ENCODE data around the gene PLOD2.

The PLOD2 gene

DNA sequence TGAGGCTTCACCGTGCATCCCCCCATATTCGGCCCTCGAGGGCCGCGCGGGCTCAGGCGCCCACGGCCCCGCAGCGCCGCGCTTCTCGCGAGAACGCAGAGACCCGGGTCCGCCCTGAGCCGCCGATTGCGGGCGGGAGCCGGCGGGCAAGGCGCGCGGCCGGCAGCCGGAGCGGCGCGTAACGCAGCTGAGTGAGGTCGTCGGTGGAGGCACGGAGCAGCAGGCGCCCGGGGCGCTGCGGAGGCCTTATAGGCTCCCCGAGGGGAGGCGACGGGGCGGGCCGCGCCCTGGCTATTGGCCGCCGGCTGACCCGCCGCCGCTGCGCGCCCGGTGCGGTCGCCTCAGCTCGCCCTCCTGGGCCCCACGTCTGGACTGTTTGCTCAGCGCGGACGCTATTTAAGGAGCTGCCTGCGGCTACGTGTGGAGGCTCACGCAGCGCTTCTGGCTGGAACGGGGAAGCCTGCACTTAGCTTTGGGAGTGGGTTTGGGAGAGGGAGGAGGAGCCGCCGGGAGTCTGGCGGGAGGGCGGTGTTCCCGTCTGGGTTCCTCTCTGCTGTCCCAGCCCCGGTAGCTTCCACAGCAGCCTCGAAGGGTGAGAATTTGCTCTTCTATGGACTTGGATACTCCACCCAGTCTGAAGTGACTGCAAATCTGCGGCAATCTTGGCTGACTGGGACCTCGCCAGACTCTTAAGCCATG lies at the start of gene PLOD2:
TSS of gene PLOD2 (minus strand) at position 221 of the 699 bp plus-strand sequence. CDS start at position 26, 195 bp downstream.
- peak within 1 kb of the TSS; percentile 84 for H3K4me3 ChIP-seq (ENCODE audit: low read depth, low read length)
- TF ChIP-seq, protein P1, sequence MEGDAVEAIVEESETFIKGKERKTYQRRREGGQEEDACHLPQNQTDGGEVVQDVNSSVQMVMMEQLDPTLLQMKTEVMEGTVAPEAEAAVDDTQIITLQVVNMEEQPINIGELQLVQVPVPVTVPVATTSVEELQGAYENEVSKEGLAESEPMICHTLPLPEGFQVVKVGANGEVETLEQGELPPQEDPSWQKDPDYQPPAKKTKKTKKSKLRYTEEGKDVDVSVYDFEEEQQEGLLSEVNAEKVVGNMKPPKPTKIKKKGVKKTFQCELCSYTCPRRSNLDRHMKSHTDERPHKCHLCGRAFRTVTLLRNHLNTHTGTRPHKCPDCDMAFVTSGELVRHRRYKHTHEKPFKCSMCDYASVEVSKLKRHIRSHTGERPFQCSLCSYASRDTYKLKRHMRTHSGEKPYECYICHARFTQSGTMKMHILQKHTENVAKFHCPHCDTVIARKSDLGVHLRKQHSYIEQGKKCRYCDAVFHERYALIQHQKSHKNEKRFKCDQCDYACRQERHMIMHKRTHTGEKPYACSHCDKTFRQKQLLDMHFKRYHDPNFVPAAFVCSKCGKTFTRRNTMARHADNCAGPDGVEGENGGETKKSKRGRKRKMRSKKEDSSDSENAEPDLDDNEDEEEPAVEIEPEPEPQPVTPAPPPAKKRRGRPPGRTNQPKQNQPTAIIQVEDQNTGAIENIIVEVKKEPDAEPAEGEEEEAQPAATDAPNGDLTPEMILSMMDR (conservative IDR thresholded peaks at IDR 0.05; ENCODE audit: low read depth, low read length): no peak

DNA sequence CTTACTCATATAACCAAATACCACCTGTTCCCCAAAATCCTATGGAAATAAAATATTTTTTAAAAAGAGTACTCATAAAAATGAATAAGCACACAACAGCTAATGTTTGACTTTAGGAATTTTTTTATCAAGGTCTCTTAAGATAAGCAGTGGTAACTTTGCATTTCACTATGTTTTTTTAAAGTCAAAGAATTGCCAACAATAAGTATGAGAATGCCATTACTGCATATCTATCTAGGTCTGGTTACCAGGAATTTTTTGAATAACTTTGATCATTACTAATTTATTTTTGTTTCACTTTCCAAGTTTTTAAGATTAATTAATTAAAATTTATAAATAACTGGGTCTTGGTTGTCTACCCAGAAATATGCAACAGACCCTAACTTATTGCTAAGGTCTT lies 48.4 kb upstream of the PLOD2 start:
- DNase-seq (ENCODE audit: low read depth): no peak
- TF ChIP-seq, protein P1 (conservative IDR thresholded peaks at IDR 0.05; ENCODE audit: low read depth, low read length): no peak
- H3K4me3 ChIP-seq (ENCODE audit: low read depth, low read length): no peak overlapping the region

More for the DNA sequence above, at the start of gene PLOD2:
- DNase-seq (ENCODE audit: low read depth): peak; percentile 94

DNA sequence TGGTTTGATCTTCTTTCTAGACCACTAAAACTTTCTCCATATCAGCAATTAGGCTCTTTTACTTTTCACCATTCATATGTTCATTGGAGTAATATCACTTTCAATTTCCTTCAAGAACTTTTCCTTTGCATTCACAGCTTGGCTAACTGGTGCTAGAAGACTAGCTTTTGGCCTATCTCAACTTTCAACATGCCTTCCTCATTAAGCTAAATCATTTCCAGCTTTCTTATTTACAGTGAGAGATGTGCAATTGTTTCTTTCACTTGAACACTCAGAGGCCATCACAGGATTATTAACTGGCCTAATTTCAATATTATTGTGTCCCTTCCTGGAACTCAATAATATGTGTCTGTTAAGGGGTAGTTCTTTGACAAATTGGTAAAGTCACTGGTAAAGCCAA lies 42.8 kb upstream of the PLOD2 start:
- no peak overlapping the region for H3K4me3 ChIP-seq (ENCODE audit: low read depth, low read length)
- no peak for DNase-seq (ENCODE audit: low read depth)
- TF ChIP-seq, protein P1 (conservative IDR thresholded peaks at IDR 0.05; ENCODE audit: low read depth, low read length): no peak

DNA sequence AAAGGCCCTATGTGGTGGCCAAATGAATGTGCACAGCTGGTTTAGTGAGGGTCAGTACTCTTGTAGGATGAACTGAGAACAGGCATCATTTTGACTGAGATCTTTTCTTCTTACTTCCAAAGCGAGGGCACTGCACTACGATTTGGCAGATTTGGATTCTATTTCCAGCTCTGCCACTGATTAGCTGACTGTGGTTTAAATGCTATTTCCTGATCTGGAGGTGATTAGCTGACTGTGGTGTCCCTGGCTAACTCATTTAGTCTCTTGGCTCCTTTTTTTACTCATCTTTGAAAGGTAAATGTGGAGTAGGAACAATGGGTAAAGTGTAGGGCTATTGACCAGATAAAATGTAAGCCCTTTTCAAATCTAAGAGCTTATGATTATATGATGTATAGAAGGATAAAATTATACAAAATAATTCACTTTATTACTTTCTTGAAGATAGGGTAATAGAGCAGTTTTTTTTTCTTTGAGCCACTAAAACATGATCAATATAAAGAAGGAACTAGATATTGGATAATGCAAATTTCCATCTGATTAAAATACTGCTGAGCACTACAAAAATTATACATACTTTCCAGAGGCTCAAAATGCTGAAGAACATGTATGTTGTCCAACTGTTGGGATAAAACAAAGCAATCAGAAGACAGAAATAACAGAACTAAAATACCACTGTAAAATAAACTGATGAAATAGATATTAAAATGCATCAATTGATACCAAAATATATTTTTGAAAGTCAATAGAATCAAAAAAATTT lies 39.7 kb upstream of the PLOD2 start:
- no peak for DNase-seq (ENCODE audit: low read depth)
- H3K4me3 ChIP-seq (ENCODE audit: low read depth, low read length): no peak overlapping the region
- TF ChIP-seq, protein P1 (conservative IDR thresholded peaks at IDR 0.05; ENCODE audit: low read depth, low read length): no peak

DNA sequence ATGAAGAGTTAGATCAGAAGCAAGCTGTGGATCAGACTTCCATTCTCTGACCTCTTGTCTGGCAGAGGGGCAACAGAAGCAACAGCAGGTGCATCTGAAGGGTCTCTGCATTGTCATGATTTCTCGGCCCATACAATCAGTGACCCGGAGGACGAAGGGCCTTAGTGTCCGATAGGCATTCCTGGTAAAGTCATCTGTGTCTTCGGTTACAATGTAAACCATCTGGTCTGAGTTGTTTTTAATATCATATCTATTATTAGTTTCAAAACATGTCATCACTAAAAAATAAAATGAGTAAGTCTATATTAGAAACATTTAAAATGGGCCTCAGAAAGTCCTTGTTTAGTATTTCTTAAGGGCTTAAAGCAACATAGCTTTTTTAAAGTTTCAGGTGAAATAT lies 38.8 kb upstream of the PLOD2 start:
- no peak overlapping the region for H3K4me3 ChIP-seq (ENCODE audit: low read depth, low read length)
- DNase-seq (ENCODE audit: low read depth): no peak
- TF ChIP-seq, protein P1 (conservative IDR thresholded peaks at IDR 0.05; ENCODE audit: low read depth, low read length): no peak

DNA sequence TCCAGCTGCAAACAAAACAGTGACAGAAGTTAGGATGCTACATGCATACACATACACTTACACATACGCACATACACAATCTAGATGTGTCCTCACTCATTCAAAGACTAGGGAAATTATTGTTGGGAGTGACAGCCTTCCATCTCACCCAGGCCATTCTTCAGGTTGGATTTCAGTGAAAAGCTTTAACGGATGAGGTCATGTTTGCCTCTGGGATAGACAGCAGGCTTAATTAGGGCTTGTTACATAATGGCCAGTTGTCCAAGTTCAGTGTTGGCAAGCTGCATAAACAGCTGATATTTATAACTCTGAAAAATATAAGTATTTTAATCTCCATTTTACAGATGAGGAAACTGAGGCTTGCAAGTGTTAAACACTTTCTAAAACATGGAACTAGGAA lies 35.8 kb upstream of the PLOD2 start:
- DNase-seq (ENCODE audit: low read depth): no peak
- H3K4me3 ChIP-seq (ENCODE audit: low read depth, low read length): no peak overlapping the region
- TF ChIP-seq, protein P1 (conservative IDR thresholded peaks at IDR 0.05; ENCODE audit: low read depth, low read length): no peak
